HG02938 (cell line): ENCODE measurements around the gene ABCG1.

ENCODE experiments used
- ATAC-seq: cut with Tn5 transposase; IDR thresholded peaks from one replicate; pipeline ENCODE4 v1.9.1; 2021; ENCODE audit warnings: mild to moderate bottlenecking, moderate library complexity; ENCODE audit not compliant: unreplicated experiment

Gene ABCG1

DNA sequence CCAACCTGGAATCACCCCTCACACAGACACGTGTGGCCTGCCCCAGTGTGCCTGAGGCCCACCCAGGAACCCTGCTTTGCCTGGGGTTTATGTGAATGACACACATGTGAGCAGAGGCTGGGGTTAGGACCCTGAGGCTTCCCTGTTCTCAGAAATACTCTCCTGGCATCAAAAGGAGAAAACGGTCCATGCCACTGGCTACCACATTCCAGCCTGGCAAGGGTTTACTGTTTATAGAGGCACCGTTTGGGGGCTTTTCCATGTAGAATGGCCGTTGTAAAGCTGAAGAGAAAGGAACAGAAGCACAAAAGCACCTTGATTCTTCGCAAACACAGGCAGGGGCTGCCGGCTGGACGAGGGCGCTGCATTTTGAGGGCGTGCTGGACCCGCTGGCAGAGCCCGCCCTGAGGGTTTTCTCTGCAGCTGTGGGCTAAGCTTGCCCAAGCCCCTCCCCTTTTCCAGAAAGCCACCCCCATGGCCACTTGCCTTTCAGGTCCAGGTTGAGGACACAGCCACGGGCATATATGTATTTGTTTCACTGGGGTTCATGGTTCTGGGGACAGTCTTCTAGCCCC is 83.2 kb downstream of the ABCG1 start:
- no peak for ATAC-seq

DNA sequence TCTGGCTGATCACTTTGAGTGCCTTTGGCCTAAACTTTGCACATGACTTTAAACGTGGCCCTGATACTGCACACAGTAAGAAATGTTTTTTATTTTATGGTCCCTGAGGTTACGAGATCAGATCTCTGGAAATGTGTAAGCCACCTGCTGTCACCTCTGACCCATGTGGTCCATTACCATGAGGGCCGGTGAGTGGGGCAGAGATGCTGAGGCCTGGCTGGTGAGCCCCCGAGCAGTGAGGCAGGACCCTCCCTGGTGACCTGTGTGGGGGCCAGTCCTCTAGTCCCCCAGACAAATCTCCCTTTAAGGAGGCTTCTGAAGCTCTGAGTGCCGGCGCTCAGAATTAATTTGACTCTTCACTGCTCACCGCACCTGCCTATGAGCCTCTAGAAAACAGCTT is 83.9 kb downstream of the ABCG1 start:
- no peak for ATAC-seq

DNA sequence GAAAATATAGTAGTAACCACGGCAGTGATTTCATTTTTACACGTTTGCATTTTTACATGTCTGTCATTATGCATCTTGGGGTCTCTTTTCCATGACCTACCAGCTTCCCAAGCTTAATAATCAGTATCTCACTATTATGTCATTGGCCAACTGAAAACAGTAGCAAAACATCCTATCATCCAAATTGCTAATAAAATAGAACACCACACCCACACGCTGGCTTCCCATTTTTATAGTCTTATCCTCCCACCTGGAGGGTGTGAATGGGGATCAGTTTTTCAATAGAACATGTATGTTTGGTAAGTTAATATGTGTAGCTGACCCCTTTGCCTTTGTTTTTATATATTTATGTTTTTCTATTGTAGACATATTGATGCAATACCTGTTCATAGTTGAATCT is 84.5 kb downstream of the ABCG1 start:
- no peak for ATAC-seq

DNA sequence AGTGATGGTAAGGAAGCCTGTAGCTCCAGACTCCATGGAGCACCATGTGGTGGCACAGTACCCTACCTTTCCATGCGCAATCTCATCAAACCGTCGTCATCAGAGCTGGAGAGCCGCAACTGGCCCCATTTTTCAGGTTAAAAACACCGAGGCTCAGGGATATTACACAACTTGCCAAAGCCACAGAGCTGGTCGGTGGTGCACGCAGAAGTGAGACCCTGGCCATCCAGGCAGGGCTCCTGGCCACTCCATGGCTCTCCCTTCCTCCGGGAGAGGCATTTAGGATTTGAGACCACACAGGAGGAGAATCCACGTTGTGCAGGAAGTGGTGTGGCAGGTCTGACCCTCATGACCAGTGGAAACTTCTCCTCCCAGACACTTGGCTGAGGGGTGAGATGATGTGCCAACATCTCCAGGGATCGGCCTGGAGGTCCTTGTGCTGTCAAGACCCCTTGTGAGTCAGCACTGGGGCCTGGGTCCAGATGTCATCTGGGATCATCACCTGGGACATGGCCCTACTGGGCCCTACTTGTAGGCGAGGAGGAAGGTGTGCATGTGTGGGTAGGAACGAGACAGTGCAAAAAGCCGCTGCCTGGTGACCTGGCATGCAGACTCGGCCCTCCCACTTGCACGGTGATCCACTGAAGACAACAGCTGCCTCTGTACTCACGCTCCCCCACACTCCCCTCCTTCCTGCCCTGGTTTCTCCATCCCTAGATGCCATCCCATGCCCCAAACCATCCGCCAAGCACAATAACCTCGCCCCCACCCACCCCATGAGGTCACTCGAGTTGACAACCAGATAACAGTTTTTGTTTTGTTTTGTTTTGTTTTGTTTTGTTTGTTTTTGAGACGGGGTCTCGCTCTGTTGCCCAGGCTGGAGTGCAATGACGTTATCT is 85.9 kb downstream of the ABCG1 start:
- ATAC-seq, result no peak

DNA sequence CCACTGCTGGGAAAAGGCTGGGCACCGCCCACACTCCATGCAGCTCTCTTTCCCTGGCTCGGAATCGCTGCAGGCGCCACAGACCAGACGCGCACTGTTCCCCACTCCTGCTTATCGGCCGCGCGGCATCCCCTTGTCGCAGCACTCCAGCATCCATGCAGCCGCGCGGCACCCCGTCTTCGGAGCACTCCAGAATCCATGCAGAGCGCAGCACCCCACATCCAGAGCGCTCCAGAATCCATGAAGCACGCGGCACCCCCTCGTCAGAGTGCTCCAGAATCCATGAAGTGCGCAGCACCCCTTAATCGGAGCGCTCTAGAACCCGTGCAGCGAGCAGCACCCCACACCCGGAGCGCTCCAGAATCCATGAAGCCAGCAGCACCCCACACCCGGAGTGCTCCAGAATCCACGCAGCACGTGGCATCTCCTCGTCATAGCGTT is 86.8 kb downstream of the ABCG1 start:
- ATAC-seq, result no peak

DNA sequence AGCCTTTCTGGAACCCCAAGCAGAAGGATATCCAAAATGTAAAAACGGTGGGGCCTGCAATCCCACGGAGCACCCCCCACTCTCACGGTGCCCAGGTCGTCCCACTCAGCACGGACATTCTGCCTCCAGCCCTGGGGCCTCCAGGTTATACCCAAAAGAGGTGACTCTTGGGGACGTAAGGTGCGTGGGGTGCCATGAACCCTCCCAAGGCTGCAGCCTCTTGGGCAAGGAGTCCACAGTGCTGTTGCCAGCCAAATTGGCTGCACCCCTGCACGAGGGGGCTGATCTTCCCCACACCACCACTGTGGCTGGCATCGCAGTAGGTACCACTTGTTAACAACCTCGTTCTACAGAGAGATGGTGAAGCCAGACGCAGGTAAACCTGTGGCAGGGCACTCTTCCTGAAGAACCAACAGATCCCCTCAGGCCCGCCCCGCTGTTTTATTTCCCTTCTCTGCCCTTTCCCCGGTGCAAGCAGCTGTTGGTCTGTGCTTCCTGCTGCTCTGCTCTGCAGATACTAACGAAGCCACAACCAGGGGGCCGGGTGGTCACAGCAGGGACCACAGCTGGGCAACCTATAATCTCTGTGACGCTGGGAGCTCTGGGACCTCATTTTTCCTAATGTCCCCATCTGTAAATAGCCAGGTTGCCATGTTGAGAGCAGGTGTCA is 87.6 kb downstream of the ABCG1 start:
- no peak for ATAC-seq

DNA sequence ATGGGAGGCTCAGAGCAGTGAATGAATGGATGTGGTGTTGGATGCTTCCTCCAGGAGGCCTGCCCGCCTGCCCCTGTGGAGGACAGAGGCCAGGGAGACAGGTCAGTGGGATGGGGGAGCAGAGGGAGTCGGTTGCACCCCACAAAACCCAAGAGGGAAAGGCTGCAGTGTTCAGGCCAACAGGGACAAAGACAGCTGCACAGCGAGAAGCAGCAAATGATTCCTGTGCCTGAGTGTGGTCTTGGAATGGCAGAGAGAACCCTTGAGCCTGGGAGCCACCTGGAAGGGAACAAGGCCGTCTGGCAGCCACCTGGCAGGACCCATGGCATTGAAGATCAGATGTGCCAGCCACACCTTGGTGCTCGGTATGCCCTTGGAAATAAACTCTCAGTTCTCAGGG is 88.2 kb downstream of the ABCG1 start:
- ATAC-seq, result no peak

DNA sequence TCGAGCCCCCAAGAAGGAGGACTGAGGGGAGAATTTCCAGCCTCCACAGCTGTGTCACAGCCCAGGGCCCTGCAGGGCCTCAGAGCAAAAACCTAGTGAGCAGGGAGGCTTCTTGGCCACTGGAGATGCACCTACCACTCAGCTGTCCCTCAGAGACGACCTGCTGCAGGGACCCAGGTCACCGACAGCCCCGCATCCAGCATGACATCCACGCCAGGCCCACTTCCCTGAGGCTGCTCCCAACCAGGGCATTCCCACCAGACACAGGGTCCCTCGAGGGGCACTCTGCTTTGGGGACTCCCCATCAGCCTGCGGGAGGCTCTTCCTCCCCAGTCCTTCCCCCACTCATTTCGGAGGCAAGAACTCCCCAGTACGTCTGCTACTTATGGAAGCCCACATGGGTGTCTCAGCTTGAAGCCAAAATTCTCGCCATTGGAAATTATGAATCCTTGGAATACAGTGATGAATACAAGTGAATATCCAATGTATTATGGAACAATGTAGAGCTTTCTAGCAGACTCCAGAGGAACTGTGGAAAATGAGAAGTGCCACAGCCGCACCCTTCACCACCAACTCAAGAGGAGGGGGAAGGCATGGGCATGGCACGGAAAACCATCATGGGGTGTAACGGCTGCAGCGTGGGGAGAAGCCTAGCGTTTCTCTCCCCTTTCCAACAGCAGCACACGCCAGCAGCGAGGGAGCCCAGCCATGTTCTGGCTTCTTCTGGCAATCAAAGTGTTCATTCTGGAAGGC is 89.4 kb downstream of the ABCG1 start:
- ATAC-seq, result no peak

DNA sequence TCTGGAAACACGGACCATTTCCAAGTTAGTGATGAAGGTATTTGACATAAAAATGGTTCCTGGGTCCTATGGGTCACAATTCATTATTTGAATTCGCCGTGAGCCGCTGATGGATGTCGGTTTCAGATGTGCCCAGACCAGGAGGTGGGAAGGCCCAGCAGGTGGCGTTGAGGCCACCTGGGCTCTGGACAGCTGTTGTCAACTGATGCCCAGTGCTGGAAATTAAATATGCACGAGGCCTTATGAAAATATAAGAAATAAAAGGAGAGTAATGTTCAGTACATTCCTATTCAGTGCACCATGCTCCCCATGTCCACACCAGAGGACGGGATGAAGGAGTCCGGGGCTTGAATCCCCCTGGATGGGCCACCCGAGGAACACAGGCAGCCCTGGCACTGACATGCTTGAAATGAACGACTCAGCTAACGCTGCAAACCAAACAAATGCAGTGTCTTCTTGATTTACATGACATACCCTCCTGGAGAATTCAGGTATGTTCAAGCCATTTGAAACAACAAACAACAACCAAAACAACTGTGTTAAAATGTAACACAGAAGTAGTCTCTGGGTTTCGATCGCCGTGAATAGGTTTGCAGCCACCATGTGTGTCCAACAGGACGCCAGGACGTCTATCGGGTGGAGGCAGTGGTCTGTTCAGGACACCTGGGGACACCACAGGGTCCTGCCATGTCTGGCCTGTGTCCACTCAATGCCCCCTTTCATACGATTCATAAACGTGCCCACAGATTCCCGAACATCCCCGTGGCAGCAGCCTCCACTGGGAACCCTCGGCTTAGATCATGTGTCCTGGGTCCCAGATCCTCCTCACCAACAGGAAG is 90.2 kb downstream of the ABCG1 start:
- ATAC-seq, result no peak

DNA sequence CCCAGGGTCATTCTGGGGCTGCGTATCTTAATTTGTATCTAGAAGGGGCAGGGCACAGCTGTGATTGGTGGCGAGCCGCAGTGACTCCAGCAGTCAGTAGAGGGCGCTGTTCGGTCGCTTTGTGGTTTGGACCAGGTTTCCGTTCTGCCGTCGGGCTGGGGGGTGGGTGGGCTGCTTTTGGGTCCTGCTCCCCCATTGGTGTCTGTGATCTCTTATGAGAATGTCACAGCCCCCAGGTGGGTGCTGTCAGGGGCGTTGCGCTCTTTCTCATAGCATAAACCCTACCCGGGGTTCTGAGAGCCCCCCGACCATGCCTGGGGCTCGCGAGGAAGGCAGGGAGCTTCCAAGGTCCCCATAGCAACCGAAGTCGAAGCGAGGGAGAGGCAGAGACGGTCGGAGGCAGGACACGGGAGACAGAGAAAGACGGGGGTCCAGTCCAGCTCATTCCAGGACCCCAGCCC is 90.8 kb downstream of the ABCG1 start:
- no peak for ATAC-seq

DNA sequence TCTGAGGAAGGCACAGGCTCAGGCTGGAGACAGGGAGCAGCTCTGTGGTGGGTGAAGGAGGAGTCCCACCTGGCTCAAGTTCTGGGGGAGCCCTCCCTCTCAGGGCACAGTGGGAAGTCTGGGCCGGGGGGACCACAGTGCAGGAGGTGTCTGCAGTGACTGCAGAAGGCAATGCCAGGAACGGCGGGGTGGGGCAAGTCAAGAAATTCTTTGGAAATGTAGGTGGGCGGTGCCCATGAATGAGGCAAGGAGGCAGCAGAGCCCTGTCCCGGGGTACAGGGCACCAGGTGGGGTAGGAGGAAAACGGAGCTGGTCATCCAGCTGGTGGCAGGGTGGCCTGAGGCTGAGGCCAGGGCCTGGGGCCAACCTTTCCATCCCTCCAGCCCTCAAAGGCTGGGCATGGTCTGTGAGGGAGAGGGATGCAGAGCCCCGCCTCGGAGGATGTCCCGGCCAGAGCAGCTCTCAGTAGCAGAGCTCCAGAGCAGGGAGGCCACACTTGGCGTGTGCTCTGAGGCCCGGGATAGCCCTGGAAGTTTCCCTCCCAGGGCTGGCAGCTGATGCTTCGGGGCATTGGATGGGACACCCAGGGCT is 91.6 kb downstream of the ABCG1 start:
- no peak for ATAC-seq

DNA sequence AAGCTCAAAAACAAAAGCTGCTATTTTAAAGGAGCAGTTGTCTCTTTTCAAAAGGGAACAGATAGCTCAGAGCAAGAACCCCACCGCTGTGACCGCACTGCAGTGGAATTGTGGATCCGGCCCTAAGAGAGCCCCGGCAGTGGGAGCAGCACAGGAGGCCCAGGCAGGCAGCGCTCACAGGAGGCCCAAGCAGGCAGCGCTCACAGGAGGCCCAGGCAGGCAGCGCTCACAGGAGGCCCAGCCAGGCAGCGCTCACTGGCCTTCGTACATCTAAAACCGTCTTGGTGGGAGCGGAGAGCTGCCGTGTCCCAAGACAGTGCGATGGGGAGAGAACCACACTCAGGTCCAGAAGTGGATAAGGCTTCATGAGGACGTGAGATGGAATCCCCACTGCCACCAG is 92.2 kb downstream of the ABCG1 start:
- no peak for ATAC-seq

DNA sequence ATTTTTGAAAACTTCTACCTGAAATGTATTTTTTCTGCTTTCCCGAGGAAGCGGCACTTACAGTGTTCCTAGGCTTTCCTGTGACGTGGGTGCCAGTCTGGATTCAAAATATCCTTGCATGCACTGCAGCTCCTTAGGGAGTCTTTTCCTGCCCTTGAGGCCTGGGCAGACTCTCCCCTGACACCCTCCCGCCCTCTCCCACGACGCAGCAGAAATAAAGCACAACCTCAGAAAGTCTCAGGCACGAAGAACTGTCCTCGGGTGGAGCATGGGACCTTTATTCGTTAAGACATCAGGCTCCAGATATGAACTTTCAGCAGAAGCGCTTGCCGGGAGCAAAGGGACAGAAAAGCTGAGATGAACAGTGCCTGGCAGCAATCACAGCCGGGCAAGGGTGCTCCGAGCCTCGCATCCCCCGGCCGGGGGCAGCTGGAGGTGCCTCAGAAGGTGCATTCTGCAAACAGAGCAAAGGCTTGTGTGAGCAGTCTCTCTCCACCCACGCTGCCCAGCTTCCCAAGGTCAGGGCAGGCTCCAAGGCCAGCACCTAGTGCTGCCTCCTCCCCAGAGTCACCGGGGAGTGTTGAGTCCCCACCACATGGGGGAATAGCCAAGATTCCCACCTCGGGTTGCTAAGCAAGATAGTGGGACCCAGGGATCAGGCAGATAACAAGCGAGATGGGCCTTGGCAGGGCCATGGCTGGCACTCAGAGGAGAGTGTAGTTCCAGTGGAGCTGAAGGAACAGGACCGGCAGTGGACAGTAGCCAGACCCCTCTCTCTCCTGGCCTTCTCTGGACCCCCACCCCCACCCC is 93.1 kb downstream of the ABCG1 start:
- no peak for ATAC-seq

DNA sequence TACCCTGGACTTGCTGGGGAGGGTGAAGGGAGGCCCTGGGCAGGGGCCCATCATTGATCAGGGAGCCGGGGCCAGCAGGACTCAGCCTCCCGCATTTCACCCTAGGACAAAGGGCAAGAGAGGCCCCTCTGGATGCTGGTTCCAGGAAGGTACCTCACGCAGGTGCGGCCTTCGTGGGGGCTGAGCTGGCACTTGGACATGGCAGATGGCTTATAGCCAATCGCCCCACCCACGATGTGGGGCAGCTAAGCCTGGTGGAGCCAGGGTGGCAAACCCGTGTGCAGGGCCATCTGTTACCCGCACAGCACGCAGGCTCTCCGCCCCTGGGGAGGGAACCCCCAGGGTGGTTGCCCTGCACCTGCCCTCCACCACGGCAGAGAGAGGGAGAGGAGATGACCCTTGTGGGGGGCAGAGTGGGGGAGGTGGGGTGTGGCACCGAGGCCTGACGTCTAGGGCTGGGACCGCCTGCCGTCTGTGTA is 93.7 kb downstream of the ABCG1 start:
- no peak for ATAC-seq

DNA sequence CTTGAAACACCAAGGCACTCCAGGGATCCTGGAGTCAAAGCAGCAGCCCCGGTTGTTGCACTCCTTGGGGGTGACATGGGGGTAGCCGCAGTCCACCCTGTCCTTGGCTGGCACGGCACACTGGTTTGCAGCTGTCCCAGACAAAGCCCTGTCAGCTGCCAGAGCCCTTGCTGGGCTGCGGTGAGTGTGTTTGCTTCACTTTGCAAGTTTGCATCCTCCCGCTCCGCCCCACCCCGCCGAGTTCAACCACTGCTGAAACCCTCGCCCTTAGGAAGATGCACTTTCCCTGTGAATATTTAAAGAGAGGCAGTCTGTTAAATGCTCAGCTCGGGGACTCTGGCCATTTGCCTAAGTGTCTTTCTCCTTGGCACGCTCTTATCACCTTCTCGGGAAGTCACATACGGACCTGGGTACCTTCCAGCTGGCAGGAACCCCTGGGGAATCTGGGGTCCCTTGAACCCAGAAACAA is 94.6 kb downstream of the ABCG1 start:
- no peak for ATAC-seq

DNA sequence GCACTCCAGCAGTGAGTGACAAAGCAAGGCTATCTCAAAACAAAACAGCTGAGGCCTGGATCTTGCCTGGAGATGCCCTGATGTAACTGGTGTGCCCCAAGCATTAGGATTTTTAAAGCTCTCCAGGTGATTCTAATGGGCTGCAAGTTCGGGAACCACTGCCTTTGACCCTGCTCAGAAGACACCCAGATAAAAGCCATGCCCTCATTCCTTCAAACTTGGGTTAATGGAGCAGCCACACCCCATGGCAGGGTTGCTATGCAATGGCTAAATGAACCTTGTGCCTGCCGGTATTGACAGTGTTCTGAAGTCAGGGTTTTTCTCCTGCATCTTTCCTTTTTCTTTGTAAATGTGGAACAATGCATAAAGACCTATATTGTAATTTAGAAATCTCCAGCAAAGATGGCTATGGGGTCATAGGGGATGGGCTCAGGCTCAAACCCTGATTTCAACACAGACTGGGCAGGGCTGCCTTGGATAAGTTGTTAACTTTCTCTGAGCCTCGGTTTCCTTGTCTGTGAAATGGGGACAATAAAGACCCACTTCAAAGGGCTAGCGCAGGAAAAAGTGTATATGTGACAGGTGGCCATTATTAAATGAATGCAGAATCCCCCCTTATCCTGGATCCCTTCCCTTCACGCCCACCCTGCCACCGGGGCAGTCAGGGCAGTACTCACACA is 95.8 kb downstream of the ABCG1 start:
- ATAC-seq, result no peak

DNA sequence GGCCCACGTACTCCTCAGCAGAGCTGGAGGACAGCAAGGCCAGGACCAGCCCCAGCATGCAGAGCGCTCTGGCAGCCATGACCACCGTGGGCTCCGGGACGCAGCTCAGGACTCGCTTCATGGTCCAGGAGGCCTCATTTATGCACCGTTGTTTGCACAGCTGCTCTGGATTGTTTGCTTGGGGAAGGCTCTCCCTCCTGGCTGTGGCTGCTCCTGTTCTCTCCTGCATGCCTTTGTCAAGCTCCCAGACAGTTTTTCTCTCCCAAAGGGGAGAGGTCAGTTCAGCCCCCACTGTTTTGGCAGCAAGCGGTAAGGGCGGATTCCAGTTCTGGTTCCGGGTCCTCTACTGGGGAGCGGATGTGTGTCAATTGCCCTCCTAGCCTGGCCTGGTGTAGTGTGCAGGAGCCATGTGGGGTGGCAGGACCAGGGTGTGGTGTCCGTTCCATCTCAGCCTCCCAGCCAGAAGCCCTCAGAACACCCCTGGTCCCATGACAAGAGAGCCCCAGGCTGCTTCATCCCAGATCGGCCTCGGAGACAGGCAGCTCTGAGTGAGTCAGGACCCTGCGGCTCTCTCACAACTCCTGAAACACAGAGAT is 96.5 kb downstream of the ABCG1 start, which contains the start of gene TFF3:
Gene TFF3 (minus strand): TSS at position 114 of the 596 bp plus-strand sequence. CDS start 35 bp downstream, at position 79.
- no peak for ATAC-seq

DNA sequence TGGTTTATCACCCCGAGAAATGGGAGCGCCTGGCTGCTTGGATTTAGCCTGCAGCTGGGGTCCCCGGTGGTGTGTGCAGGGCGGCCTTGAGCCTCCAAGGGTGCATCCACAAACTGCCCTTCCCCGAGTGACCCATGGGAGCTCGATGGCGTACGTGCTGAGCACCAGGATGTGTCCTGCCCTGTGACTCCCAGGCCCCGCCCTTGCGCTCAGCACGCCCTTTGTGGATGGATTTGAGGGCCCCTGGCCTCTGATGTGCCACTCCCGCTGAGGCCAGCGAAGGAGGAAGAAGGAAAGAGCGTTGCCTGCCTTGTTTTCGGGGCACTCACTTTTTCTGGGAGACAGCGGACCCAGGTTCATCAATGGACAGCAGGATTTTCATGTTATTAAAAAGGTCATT is 98.0 kb downstream of the ABCG1 start:
- ATAC-seq, result no peak
